Islet precursor cell (in vitro differentiated cells): ENCODE measurements around the gene CALN1.
"Not testable (repeated sequence)": the region's sequence is repeated elsewhere in the genome, so short reads cannot be mapped to it uniquely, and the experiment has no call there.

Experiments
- DNase-seq: peaks from one replicate; pipeline ENCODE4 v3.0.0-alpha.2; 2018

The CALN1 gene

DNA sequence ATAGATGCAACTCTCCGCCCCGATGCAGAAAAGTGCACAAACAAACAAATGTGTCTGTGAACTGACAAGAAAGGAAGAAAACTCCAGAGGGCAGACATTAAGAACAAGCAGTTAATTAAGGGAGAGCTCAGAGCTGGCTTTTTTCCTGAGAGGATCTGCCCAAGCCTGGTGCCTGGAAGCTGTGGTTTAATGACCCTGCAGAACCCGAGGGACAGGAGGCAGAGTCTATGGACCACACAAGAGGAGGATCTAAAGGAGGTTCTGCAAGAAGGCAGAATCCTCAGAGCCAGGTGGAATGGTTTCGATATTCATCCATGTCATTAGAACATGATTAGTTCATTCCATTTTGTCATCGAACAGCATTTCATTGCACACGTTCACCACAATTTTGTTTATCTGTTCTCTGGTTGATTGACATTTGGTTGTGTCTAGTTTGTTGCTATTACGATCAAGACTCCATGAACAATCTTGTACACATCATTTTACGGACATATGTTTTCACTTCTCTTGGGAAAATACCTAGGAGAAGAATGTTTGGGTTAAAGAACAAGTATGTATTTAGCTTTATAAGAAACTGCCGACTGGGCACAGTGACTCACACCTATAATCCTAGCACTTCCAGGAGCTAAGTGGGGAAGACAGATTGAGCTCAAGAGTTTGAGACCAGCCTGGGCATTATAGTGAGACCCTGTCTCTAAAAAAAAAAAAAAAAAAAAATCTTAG is 560.2 kb downstream of the CALN1 start:
- DNase-seq: peak; percentile 57

GRCh38 chr7:71846160-71846559 is 566.0 kb downstream of the CALN1 start:
- DNase-seq: peak; percentile 69

GRCh38 chr7:71843676-71844075 is 568.5 kb downstream of the CALN1 start:
- DNase-seq: no peak

DNA sequence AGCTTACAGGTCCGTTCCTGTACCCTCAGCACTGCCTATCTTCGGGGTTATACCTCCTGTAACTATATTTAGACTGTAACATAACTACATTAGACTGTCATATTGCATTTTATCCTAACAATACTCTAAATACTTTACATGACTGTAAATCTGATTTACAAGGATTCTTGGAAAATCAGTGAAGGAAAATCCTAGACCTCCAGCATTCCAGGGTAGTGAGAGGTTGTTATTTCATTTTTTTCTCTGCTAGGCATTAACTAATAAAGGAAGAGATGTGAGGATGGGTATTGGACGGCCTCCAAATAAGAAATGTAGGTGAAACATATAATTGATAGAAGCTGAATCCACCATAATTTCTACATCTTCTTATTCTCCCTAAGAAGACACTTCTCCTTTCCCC is 569.4 kb downstream of the CALN1 start:
- no peak for DNase-seq

- no peak for DNase-seq
Observed at GRCh38 chr7:71842381-71842780, 569.8 kb downstream of the CALN1 start.

DNA sequence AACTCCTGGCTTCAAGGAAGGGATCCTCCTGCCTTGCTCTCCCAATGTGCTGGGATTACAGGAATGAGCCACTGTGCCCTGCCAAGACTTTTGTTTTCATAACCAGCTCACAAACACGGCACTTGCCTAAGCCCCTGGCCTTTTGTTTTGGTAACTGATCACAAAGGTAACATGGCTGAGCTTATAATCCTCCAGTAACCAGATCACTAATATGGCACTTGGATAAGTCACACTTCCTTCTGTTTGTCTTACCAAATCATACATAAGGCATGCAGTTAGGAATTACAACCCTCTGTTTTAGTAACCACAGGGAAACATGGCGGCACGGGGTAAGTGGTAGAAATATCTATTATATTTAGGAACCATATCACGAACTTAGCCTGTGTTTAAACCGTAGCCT is 577.1 kb downstream of the CALN1 start:
- DNase-seq: no peak

DNA sequence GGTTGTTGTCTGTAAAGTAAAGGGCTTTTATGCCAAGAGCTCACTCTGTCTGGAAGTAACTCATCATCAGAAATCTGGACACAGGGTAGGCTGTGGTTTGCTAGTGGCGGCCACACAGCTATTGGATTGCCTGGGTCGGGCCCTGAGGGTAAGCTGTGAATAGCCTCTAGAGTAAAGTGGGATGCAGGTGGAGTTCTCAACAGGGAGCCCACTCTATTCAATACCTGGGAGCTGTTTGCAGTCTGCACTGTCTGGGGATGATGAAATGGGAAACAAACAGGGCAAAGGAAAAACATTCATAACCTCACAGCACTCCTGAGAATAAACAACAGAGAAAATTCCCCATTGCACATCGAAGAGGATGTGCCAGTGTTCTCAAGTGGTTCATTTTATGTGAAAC is 582.6 kb downstream of the CALN1 start:
- no peak for DNase-seq

DNA sequence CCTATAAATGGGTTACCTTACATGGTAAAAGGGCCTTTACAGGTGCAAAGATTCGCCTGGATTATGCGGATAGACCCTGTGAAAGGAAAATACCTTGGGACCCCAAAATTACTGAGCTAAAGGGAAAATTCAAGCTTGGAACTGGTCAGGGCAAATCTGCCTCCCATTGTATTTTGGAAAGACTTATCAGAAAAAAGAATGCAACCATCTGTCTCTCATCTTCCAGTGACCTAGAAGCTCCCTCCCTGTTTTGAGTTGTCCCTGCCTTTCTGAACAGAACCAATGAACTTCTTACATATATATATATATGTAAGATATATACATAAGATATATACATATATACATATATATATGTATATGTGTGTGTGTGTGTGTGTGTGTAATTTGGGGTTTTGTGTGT is 583.8 kb downstream of the CALN1 start:
- no peak for DNase-seq

- no peak for DNase-seq
Observed at GRCh38 chr7:71826141-71826540, 586.0 kb downstream of the CALN1 start.

DNA sequence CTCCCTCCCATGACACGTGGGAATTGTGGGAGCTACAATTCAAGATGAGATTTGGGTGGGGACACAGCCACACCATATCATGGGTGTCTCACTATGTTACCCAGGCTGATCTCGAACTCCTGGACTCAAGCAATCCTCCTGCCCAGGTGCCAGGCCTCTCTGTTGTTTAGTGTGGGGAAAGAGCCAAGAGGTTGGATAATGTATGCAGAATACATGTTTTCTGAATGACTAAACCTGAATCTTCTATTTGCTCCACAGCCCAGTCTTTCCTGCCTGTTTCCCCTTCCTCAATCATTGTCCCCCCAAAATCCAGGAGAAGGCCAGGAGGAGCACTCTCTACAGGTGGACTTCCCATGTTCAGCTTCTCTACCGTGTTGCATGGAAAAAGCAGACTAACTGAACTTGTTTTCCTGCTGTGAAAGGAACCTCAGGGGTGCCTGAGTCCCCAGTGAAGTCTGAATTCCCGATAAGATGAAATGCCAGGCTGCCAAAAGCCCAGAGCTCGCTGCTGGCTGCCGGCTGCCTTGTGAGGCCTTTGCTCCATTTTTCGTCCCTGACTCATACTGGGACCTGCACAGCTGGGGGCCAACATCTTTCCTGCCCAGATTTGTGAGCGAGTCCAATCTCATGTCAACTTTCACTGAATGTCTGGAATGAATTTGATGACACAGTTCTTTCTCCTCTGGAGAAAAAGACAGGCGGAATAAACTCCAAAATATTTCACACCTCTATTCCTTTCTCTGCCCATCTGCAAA is 588.0 kb downstream of the CALN1 start:
- peak; percentile 77 for DNase-seq

- DNase-seq: not testable (repeated sequence)
Observed at GRCh38 chr7:71822406-71822805, 589.7 kb downstream of the CALN1 start.

DNA sequence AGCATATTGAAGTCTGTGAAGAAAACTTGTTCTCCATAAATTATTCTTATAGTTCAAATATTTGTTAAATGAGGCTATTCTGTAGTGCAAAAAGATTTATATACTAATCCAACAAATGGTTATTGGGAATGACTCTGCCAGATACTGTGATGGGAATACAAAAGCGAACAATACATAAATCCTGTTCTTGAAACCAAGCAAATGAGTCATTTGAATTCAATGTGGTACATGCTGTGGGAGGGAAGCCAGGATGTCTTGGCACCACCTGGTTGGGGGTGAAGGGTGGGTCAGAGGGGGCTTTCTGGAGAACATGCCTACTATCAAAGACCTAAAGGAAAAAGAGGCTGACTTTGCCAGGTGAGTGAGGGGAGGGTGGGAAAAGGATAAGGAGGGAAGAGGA is 594.2 kb downstream of the CALN1 start:
- no peak for DNase-seq

DNA sequence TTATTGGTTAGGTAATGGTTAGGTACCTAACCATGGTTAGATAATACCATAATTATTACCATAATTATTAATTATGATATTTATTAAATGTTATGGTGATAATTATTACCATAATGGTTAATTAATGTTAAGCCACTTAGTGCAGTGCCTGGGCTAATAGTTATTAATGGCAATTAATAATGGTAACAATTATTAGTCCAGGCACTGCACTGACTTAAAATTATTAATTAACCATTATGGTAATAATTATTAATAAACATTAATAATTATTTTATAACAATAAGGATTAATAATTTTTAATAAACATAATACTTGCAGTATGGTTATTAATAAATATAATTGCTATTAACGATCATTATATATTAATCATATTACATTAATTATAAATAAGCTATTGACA is 604.0 kb downstream of the CALN1 start:
- DNase-seq: no peak

- DNase-seq: no peak
Observed at GRCh38 chr7:71804256-71804655, 607.9 kb downstream of the CALN1 start.

GRCh38 chr7:71801976-71802375 is 610.2 kb downstream of the CALN1 start:
- no peak for DNase-seq

DNA sequence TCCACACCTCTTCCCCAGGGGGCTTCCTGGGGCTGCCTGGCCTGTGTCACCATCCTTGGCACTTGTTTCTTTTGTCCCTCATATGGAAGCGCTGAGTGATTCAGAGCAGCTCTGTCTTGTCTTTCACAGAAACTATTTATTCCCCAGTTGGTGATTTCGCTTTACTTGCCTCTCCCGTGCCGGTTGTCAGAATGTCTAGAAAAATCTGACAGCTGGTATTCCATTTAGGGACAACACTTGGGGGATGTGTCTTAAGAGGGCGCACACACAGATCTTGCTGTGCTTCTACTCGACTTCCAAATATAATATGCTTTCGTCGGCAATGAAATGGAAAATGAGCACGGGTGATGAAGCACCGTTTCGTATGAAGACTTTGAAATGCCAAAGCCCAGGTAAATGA is 611.8 kb downstream of the CALN1 start:
- no peak for DNase-seq

GRCh38 chr7:71795410-71795809 is 616.7 kb downstream of the CALN1 start:
- no peak for DNase-seq

GRCh38 chr7:71793251-71793650 is 618.9 kb downstream of the CALN1 start:
- DNase-seq: no peak

DNA sequence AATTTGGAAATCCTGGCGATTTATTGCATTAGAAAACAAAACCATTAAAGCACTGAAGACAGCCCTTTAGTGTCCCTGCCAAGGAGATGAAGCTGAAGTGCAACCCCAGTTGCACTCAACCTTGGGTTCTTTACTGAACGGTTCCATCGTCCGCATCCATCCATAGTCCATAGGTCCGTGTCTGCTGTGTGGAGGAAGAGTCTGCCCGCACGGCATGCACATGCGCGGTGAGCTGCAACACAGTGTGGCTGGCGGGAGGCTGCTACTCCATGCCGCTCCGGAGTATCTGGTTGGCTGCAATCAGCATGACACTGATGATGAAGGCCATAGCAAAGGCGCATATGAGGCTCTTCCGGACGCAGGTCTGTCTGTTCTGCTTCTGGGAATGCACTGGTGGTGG is 624.6 kb downstream of the CALN1 start:
- no peak for DNase-seq

DNA sequence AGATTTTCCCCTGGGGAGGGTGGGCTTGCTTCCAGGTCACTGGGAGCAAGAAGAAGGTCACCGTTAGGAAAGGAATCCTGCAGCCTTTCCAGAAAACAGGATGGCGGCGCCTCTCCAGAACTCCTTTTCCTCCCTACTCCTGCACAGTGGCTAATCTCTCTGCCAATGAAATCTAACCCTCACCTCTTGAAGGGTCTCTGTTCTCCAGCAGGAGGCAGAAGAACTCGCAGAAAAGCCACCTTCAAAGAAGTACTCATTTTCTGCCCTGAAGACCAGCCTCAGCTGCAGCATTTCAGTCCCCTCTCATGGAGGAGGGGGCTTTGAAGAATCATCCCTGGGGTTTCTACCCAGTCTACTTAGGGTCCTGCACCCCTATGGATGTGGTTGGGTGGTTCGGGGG is 626.9 kb downstream of the CALN1 start:
- DNase-seq: no peak

DNA sequence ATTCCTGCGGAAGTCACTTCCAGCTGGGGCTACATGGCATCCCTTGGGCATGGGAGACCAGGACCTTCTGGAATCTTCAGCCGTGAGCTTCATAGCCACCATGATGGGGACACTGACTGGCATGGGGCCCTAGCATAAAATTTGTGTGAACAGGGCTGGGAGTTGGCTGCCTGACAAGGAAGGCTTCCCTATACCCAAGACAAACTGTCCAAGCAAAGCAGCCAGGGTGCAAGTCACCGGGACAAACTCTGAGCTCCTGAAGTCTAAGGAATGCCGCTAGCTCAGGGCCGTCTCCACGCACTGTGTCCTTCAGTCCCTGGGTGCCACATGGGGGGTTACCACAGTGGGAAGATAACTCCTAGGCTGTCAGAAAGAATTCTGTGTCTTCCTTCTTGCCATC is 627.4 kb downstream of the CALN1 start:
- no peak for DNase-seq

DNA sequence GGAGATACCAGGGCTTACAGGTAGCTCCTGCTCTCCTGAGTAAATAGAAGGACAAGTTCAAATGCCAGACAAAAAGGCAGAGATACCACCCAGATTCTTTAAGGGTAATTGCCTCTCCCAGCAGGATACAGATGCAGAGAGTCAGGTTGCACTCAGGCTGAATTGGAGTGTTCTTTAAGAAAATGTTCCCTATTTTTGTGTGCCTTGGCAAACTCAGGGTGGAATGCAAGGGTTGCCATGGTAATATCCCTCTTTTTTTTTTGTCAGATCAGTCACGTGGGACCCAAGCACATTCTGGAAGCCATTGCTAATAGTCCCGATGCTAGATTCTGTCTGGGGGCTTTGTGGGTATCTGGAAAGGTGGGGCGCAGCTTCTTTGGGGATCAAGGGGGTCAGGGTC is 628.0 kb downstream of the CALN1 start:
- no peak for DNase-seq

DNA sequence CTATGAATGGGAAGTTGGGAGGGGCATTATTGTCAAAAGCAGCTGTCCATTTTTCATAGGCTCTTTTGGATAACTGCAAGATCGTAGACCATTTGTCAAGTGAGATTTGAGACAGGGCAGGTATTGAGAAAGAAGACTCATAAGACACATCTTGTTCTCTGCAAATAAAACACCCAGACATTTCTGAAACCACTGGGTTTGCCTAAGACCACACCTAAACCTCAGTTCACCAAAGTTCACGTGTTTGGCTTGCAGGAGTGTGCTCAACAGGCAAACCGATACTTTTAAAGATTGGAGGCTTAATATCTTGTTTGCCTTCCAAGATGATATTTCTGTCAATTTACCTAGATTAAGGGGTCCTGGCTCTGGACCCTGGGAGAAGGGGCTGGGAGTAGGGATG is 628.4 kb downstream of the CALN1 start:
- no peak for DNase-seq

DNA sequence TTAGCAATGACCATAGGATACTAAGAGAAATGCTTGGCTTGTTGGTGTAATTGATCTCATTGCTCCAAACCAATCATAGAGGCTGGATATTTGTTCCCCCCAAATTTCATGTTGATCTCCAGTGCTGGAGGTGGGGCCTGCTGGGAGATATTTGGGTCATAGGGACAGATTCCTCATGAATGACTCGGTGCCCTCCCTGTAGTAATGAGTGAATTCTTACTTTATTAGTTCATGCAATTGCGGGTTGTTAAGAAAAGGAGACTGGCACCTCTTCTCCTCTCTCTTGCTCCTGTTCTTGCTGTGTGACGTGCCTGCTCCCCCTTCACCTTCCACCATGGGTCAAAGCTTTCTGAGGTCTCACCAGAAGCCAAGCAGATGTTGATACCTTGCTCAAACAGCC is 630.1 kb downstream of the CALN1 start:
- DNase-seq: no peak

- peak; percentile 55 for DNase-seq
Observed at GRCh38 chr7:71780282-71780681, 631.9 kb downstream of the CALN1 start.
